Stimulated activated CD4-positive, alpha-beta T cell treated with anti-CD3 and anti-CD28 coated beads, Interleukin-1b, Interleukin-23, amount 100 ng/mL, for 48 hours (primary cell): ENCODE data around the gene TBC1D3H.
"Not testable (repeated sequence)": the region's sequence is repeated elsewhere in the genome, so short reads cannot be mapped to it uniquely, and the experiment has no call there.

ENCODE experiments used
- DNase-seq: peaks from one replicate; pipeline ENCODE4 v3.0.0-alpha.2; 2020

The TBC1D3H gene

DNA sequence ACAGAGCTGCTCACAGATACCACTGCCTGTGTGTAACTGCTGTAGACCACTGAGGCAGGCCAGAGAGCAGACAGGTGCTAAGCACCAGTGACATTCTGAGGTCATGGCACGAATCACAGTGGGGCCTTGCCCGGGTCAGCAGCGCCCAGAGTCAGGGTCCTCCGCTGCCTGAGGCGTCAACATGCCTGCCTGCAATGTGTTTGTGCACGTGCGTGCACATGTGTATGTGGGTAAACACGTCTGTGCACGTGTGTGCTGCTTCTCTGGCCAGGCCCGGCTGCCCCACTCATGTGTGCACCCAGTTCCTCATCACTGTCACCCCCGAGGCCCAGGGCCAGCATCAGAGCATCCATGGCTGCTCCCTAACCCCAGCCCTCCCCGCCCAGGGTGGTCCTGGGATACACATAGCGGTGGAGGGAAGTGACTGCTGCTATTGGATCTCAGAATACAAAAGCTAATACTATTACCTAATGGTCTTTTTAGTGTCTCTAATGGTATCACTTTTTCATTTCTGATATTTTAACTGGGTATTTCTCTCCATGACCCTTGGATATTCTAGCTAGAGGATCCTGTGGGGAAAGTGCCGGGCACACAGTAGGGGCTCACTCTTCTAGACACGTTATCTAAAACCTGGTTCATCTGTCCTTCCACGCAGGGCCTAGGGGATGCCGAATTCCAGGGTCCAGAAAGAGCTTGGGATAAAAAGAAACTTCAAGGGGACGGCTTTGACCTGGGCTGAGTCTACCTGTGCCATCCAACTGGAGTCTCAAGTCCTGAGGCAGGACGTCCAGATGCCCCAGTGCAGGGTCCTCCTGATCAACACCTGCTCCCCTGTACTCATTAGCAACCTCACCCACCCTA, at the start of gene TBC1D3H:
Gene TBC1D3H (minus strand): TSS at position 51 of the 861 bp plus-strand sequence. CDS start 1,540 bp downstream, outside the sequence.
- not testable (repeated sequence) for DNase-seq

DNA sequence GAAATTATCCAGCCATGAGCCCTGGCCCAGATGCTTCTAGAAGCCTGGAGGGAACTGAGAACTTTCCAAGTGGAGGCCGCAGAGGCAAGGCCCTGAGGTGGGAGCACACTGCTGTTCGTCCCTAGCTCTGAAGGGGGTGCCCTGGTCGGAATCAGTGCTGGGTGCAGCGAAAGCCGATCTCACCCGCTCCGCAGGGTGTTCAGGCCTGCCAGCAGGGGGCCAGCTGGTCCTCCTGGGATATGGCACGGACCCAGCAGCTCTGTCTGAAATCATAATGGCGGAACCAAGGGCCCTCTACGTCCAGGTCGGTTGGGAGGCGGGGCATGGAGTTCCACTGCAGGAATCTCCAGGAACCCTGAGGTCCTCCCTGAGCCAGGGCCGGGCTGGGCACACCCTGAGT, 40.7 kb upstream of the TBC1D3H start:
- not testable (repeated sequence) for DNase-seq

DNA sequence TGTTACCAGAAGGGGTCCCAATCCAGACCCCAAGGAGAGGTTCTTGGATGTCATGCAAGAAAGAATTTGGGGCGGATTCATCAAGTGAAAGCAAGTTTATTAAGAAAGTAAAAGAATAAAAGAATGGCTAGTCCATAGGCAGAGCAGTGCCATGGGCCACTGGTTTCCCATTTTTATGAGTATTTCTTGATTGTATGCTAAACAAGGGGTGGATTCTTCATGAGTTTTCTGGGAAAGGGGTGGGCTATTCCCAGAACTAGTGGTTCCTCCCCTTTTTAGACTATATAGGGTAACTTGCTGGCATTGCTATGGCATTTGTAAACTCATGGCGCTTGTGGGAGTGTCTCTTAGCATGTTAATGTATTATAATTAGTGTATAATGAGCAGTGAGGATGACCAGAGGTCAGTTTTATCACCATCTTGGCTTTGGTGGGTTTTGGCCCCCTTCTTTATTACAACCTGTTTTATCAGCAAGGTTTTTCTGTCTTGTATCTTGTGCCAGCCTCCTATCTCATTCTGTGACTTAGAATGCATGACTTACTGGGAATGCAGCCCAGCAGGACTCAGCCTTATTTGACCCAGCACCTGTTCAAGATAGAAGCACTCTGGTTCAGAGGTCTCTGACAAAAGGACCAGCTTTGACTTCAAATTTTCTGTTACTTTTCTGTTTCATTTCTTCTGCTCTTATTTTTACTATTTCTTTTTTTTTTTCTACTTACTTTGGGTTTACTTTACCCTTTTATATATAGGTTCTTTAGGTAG, 27.1 kb upstream of the TBC1D3H start:
- DNase-seq = not testable (repeated sequence)

DNA sequence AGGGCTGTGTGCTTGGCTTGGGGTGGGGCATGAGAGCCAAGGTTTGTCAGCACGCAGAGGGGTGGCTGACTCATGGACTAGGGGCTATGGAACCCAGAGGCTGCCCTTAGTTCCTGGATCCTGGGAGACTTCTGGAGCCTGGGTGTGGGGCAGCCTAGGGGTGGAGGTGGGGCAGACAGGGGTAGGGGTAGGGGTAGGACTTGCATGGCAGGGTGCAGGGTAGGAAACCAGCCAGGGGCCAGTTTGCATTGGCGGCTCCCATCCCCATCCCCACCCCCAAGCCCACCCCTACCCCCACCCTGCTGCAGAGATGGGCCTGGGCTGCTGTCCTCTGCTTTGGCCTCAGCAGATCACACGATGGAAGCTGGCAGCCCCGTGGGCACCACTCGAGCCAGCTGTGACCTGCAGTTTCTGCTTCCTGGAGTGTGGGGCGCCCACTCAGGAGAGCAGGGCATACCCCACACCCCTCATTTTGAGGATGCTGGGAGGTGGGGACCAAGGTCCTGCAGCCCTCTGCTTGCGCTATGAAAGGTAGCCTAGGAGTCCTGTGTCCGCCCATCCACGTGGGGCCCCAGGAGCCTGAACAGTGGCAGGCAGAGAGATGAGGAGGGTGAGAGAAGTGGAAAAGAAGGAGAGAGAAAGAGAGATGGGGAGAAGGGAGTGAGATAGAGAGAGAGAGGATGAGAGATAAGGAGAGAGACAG, 2.9 kb upstream of the TBC1D3H start:
- DNase-seq = not testable (repeated sequence)

DNA sequence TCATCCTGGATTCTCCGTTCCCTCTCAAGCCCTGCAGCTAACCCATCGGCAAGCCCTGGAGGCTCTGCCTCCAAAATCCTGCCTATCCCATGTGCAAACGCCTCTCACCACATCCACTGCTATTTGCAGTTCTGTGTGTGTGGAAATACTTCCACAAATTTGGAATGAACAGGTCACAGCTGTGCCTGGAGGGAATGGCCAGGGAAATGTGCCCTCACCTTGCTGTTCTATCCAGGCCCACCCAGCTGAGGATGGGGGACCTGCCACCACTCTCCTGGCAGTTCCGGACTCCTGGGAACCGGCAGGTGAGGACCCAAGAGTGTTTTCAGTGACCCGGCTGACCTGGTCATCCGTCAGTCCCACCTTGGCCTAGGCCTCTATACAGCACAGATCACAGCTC, 12.3 kb downstream of the TBC1D3H start:
- not testable (repeated sequence) for DNase-seq

DNA sequence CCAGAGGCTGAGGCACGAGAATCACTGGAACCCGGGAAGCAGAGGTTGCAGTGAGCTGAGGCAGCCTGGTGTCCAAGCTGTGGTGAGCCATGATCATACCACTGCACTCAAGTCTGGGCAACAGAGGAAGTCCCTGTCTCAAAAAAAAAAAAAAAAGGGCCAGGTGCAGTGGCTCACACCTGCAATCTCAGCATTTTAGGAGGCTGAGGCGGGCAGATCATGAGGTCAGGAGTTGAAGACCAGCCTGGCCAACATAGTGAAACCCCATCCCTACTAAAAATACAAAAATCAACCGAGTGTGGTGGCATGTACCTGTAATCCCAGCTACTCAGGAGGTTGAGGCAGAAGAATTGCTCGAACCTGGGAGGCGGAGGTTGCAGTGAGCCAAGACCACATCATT, 25.7 kb downstream of the TBC1D3H start:
- DNase-seq = not testable (repeated sequence)
